GM12878 (cell line): ENCODE data around the gene EIF4ENIF1.

ENCODE experiments used
- CTCF ChIP-seq, 3 experiments: IDR thresholded peaks in 2 of 3; conservative IDR thresholded peaks in 1 of 3; 2 replicates each; pipeline ENCODE4 v1.5.1; 2011; ENCODE audit warnings: low read depth in 3 of 3, low read length in 3 of 3, mild to moderate bottlenecking in 3 of 3, control low read depth in 2 of 3, moderate library complexity in 2 of 3, inconsistent platforms in 1 of 3, mixed read lengths in 1 of 3; ENCODE audit not compliant: control insufficient read depth in 2 of 3, insufficient read depth in 1 of 3; ENCODE audit errors: extremely low read depth in 1 of 3
- EGR1 ChIP-seq, 2 experiments: IDR thresholded peaks; 1 replicate in 1 of 2; 2 replicates in 1 of 2; pipeline ENCODE4 v1.6.1; 2011 to 2012; ENCODE audit warnings: low read depth in 2 of 2, low read length in 2 of 2, borderline replicate concordance in 1 of 2, mild to moderate bottlenecking in 1 of 2, moderate library complexity in 1 of 2
- EP300 ChIP-seq, 2 experiments: fragments of 150-350 bp in 1 of 2; IDR thresholded peaks; 2 replicates each; pipeline ENCODE4 v1.6.1; 2011 to 2012; ENCODE audit warnings: low read depth in 2 of 2, low read length in 2 of 2, borderline replicate concordance in 1 of 2, improper control_type of control experiment in 1 of 2, inconsistent platforms in 1 of 2; ENCODE audit not compliant: control insufficient read depth in 1 of 2
- RAD21 ChIP-seq: IDR thresholded peaks from 2 replicates; pipeline ENCODE4 v1.6.1; 2011; ENCODE audit warnings: mild to moderate bottlenecking, low read depth, low read length, moderate library complexity; ENCODE audit not compliant: insufficient read depth
- RAD51 ChIP-seq: fragments of 450-650 bp; IDR thresholded peaks from 2 replicates; pipeline ENCODE4 v1.6.1; 2016; ENCODE audit warnings: moderate library complexity, mild to moderate bottlenecking, inconsistent platforms
- RFX5 ChIP-seq: IDR thresholded peaks from 2 replicates; pipeline ENCODE4 v1.6.1; 2011; ENCODE audit warnings: low read depth, low read length, improper control_type of control experiment

DNA sequence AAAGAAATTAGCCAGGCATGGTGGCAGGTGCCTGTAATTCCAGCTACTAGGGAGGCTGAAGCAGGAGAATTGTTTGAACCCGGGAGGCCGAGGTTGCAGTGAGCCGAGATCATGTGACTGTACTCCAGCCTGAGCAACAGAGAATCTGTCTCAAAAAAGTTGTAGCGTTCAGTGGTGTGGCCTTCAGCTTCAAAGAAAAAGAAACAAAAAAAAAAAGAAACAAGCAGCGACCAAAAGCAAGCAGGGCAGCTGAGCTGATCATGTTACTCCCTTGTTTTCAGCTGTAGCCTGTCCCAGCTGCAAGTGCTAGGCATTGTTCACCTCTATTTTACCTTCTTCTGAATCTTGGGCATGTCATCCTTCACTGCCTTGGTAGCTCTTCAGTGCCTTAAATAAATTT lies 43.7 kb upstream of the EIF4ENIF1 start:
- no peak for TF ChIP-seq RAD51
- TF ChIP-seq RAD21, result no peak
- no peak for TF ChIP-seq CTCF (IDR thresholded peaks at IDR 0.05 in 2 of 3, conservative IDR thresholded peaks at IDR 0.05 in 1 of 3; ENCODE audit: control insufficient read depth in 2 of 3, extremely low read depth in 1 of 3, insufficient read depth in 1 of 3, low read depth in 3 of 3, low read length in 3 of 3)
- TF ChIP-seq EGR1 (IDR thresholded peaks at IDR 0.05; ENCODE audit: borderline replicate concordance in 1 of 2, low read depth in 2 of 2, low read length in 2 of 2), result no peak
- no peak for TF ChIP-seq EP300 (IDR thresholded peaks at IDR 0.05; ENCODE audit: borderline replicate concordance in 1 of 2, control insufficient read depth in 1 of 2, low read depth in 2 of 2, low read length in 2 of 2)
- TF ChIP-seq RFX5, result no peak
